Stimulated activated CD8-positive, alpha-beta memory T cell treated with anti-CD3 and anti-CD28 coated beads, Interleukin-15, amount 100 ng/mL, for 4 hours (primary cell): ENCODE results near the gene SGIP1.
A peak's percentile ranks its signal among the peaks of the same experiment; 100 is the strongest.
"Not testable (repeated sequence)": the region's sequence is repeated elsewhere in the genome, so short reads cannot be mapped to it uniquely, and the experiment has no call there.

Experiments
- DNase-seq, 2 donors: peaks; one replicate each; pipeline ENCODE4 v3.0.0-alpha.2; 2020; ENCODE audit warnings: low read depth in 2 of 2

Gene SGIP1

DNA sequence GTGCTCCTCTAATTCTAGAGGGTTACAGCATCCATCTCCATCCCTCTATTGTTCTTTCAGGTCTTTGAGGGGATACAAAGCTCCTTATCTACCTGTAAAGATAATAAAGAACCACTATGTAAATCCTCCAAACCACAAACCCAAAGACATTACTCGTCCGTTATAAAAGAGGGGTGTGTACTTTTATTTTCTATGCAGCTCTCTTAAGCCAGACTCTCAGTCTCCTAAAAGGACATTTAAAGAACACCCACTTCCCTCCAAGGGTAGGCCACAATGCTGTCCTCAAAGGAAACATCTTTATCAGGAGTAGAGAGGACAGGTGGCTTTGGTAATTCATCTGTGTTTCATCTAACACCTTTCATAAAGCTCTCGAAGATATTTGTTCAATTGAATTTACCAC lies 150.4 kb downstream of the SGIP1 start:
- no peak for DNase-seq

DNA sequence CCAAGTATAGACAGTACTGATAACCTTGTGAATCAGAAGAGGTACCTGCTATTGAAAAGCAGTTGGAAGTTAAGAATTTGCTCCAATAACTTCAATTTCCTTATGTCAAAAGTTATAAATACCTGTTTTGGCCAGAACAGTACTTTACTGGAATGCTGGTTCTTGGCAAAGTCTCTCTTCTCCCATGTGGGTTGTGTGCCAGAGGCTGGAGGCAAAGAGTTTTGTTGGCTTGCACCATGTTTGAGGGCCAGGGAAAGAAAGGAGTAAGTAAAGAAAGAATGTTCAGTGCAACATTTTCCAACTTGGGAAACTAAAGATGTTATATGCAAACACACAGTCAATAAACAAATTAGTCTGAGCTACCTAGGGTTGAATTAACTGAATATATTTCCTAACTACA lies 151.3 kb downstream of the SGIP1 start:
- no peak for DNase-seq

DNA sequence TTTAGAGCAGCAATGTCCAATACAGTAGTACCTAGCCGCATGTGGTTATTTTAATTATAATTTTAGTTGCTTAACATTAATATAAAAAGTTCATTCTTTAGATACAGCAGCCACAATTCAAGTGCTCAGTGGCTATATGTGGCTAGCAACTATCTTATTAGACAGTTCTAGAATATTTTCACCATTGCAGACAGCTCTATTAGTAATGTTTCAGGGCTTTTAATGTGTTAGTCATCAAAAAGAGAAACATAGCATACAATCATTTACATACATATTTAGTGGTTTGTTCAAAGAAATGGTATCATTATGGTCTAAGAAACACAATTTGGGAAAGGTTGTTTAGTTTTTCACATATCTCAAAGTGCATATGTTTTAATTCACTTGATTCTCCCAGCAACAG lies 151.7 kb downstream of the SGIP1 start:
- DNase-seq: no peak

DNA sequence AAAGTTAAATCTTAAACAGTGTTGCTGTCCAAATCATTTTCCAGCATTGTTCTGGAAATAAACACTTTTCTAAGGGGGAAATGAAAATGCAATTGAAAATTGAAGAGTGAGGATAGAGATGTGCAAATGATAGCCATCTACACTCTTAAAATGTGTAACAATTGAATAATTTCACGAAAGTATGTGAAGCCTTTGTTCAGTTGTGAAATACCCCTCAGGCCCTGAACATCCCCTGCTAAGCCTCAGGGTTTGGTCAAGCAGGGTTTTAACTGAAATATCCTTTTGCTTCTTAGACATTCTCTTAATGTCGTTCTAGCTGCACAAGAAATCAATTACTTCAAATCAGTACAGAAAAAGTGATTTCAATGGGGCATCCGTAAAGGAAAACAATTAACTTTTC lies 152.5 kb downstream of the SGIP1 start:
- no peak for DNase-seq

DNA sequence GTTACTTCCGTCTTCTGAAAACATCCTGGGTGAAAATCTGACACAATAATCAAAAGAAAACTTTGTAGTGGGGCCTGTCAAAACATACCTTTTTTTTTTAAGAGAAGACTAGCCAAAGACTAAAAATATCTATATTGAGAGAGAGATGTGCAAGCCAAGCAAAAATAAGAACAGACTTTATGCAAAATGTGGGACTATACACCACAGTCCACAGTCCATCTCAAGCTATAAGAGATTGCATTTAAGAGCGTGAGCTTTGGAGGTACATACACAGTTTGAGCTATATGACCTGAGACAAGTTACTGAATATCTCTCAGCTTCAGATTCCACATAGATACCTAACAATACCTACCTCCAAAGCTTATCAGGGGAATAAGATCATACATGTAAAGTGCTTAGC lies 153.4 kb downstream of the SGIP1 start:
- no peak for DNase-seq

DNA sequence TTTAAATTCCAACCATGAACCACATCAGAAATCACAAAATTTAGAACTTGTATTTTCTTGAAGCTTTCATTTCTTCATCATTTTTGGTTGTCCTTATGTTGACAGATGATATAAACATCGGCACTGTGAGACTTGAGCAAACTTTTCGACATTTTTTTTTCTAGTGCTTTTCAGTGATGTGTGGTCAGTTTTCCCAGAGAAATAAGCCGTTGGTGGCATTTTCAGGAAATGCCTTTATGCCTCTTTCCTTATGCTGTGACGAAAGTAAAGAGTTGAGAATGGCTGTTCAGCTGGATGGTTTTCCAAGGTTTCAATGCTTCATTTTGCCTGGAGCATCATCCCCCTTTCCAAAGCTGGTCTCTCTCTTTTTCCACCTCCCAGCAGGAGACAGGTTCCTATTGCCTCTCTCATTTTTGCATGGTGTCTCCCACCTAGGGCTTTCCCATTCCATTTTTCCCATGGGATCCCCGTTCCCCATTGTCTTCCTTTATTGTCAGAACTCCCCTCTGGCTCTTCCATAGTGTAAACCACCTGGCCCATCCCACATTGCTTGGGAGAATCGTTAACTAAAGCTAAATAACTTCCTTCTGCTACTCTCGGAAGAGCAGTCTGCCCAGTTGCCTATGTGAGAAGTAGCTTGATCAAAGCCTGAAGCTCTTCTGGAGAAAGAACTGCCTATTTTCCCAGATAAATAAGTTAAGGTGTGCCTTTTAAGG lies 156.9 kb downstream of the SGIP1 start:
- no peak for DNase-seq

DNA sequence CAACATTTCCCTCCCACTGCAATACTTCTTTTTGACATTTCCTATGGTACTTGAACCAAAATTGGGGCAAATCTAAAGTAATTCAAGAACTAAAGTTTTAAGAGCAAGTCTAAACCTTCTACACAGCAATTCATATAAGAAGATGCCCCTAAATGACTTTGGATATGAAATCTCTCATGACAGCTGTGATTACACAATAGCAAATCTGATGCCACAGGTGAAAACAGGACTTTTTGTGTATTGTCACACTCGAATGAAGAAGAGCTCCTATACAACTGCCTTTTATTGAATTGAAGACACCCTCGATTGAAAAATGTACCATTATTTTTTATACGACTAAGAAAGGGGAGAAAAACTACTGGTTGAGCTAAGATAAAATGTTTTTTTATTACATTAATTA lies 158.7 kb downstream of the SGIP1 start:
- no peak for DNase-seq

DNA sequence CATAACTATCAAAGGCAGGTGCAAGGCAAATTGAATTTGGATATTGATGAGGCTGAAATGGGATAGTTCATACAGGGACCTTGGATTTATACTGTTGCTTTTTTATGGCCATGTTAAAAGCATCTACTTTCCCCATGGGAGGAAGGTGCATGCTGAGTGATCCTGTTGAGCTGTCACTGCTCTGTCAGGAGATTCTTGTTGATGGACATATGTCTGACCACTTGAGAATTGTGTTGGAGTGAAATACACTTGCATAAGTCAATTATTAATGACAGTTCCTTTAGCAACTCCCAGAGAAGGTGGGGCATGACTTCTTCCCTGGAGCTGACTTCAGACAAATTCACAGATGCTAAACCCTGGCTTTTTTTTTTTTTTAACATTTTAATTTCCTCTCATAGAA lies 159.9 kb downstream of the SGIP1 start:
- DNase-seq: no peak

DNA sequence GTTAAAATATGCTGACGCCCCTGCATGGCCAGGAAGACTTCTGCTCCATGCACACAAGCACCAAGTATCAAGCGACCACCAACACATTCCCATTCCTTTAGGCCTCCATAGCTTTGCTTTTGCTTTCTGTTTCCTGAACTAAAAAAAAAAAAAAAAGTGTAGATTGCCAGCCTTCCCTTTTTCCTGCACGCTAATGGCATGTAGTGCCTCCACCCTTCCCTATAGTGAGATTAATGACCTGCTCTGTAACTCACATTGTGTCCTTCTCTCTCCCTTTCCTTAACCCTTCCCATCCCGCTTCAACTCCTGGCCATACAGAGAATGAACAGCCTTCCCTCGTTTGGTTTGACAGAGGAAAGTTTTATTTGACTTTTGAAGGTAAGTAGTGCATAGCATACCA lies 161.2 kb downstream of the SGIP1 start:
- DNase-seq: no peak

DNA sequence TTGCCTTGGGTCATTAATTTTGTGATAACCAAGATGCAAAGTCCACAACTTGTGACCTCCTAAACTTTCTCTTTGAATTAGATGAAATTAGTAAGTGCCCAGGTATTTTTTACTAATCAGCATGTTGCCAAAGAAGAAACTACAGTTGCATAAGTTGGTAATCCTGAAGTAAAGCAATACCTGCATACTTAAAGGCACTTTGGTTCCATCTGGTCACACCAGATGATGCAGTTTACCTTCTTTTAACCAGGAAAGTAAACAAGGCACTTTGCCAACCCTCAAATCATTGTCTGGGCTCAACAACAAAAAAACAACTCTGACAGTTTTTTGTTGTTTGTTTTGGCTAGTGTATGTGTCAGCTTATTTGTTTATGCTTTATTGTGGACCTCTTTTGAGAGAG lies 162.8 kb downstream of the SGIP1 start:
- DNase-seq: no peak

DNA sequence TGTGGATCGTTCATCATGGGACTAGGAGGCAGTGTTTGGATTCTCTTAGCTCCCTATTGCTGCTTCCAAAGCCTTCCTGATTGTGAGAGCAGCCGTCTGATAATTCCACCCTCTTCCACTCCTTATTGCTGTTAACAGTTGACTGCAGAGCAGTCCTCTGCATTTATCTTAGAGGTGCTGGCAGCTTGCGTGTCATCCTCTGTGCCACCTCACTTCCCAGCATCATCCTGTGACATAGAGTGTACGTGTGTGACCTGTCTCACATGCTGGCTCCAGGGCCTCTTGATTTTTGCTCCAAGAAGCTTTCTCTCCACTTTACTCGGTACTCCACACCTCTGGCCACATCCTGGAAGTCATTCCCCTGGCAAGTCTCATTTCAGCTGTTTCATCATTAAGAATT lies 165.3 kb downstream of the SGIP1 start:
- DNase-seq: no peak

DNA sequence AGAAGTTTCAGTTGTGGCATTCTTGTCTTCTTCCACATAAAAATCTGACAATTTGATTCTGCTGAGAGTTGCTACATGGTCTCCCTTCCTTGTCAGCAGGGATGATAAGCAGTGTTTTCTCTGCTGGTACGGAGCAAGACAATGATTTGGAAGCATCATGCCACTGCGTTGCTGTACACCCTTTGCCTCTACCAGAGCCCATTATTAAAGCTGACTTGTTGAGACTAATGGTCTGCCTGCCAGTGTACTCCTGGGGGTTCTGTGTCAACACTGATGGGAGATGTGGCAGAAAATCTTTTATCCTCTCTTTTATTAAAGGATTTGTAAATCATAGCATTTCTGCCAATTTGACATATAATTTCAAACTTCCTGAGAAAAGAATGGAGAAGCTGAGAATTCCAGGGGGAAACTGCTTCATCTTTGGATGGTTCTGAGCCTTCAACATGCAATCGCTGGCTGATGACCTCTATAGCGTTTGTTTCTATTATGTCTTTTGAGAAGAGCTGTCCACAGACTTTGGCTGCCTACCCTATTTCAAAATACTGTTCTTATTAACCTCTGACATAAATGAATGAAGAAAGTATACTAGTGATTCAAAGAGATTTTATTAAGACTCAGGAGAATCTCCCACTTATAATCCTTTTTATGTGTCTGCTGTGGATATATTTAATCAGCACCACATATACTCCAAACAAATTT lies 170.4 kb downstream of the SGIP1 start:
- DNase-seq: no peak

DNA sequence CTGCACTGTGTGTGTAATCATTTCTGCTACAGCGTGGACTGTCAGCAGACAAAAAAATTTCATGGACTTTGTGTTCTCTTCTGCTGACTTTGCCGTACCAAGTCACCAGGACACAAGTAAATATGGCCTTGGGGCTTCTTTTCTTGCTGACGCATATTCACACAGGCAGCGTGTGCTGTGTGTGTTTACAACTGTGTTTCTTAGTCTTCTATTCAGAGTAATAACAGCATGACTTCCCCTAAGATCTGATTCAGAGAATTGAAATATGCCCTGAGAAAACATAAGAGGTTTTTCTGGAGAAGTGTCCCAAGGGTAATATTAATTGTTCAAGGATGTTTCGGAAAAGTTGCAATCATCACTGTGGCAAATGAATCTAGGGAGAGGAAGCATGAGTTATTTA lies 171.2 kb downstream of the SGIP1 start:
- DNase-seq: no peak

DNA sequence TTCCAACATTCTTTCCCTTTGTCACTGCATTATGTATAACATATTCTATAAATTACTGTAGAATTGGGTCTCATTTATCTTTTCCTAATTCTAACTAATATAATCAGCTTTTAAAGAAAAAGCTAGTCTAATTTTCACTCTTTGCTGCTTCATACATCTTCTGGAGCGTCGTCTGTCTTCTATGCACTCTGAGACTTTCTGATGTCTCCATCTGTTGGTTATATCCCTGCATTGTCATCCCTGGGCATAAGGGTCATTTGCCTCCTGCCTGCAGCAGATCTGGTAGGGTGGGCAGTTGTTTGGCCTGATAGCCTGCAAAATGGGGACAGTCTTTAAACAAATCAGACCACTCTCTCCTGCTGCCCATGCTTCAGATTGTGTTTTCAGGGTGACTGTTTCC lies 177.5 kb downstream of the SGIP1 start:
- DNase-seq: no peak

DNA sequence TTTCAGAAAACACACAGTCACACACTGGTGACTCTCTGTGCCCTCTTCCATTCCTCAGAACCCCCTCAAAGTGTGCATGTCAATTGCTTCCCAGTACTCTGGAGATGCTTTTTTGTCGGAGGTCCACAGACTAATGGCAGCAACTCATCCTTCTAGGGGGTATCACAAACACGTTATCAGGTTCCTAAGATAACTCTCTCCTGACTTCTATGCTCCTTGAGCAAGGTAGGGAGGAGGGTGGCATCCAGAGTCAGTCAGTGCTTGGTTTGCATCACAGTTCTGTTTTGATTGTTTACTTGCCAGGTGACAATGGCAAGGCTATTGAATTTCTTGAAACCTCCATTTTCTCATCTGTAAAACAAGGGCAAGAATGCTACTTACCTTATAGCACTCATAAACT lies 178.9 kb downstream of the SGIP1 start:
- DNase-seq: no peak

DNA sequence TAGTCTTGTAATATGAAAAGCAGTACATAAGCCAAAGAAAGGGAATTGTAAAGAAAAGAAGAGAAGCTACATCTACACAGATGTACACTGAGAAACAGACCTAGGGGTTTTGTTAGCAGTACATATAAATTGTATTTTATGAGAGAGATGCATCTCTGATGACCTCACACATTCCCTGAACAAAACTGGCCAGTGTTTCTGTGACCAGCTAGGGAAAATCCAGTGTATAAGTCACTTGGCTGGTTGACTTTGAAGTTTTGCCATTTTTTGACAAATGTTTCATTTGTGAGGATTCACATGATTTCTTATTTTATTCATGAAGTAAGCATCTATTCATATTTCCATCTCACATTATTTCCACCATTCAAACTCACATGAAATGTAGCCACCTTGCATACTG lies 190.0 kb downstream of the SGIP1 start:
- DNase-seq: no peak

DNA sequence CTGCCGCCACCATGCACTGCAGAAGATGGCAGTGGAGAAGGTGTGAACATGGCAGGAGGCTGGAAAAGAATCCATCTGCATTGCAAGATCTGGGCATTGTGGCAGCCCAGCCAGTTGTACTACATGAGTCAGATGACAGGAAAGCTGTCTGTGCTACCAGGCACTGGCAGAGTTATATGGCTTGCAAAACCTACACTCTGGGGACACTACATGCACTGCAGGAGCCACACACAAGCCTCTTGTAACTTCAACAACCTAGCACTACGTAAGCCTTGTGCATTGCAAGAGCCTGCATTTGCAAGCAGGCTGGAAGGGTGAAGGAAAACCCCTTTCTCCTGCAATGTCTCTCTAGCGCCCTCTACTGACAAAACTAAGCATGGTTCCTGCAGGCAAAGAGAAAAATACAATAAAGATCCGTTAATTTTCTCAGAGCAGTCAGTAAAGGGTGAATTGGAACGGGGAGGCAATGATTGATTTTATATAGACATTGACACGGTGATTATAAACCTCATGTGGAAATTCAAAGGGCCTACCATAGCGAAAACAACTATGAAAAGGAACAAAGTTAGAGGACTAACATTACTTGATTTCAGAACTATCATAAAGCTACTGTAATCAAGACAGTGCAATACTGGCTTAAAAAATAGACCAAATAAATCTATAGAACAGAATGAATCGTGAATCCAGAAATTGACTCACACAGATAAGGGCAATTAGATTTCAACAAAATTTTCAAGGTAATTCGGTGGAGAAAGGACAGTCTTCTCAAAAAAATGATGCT lies 192.1 kb downstream of the SGIP1 start:
- peak in 1 of 2 donors; percentile 7 for DNase-seq

DNA sequence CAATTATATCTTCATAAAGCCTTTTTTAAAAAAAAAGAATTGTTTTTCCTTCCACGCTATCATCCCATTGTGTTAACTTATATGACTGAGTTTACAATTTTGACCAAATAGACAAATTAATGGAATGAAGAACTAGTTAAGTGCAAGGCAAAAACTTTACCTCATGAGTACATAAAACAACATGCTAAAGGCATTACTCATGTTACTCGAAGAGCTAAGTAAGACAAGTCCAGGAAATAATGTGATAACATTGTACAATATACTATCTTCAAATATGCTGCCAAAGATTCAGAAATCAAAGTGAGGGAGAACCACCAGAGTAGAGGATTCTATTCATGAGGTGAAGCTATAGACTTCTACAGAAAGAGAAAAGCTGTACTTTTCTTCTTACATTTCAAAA lies 194.1 kb downstream of the SGIP1 start:
- no peak for DNase-seq

DNA sequence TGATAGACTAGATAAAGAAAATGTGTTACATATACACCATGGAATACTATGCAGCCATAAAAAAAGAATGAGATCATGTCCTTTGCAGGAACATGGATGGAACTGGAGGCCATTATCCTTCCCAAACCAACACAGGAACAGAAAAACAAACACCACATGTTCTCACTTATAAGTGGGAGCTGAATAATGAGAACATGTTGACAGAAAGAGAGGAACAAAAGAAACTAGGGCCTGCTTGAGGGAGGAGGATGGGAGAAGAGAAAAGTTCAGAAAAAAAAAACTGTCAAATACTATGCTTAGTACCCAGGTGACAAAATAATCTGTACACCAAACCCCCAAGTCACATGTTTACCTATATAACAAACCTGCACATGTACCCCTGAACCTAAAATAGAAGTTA lies 194.8 kb downstream of the SGIP1 start:
- not testable (repeated sequence) for DNase-seq

DNA sequence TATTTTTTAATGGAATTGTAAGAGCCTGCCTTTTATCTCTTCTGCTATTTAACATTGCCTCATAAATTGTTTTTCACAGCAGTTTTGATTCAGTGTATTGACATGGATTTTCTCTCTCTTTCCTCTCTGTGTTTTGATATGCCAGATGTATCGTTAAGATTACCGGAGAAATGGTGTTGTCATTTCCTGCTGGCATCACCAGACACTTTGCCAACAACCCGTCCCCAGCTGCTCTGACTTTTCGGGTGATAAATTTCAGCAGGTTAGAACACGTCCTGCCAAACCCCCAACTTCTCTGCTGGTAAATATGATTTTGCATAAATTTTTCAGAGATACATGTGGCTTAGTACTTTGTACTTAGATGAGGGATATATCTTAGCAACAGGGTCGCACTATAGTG lies 195.2 kb downstream of the SGIP1 start:
- no peak for DNase-seq

DNA sequence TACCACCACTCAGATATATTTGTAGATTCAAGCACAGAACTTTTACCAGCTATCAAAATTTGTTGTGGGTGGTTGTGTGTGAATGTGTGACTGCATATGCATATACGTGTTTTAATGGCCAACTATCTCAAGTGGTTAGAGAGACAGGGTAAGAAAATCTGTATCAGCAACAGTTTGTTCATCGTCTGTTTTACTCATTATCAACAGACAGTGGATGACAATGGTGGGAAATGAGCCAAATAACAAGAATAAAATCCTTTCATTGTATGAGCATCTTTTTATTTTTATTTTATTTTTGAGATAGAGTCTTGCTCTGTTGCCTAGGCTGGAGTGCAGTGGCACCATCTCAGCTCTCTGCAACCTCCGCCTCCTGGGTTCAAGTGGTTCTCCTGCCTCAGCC lies 195.6 kb downstream of the SGIP1 start:
- no peak for DNase-seq

DNA sequence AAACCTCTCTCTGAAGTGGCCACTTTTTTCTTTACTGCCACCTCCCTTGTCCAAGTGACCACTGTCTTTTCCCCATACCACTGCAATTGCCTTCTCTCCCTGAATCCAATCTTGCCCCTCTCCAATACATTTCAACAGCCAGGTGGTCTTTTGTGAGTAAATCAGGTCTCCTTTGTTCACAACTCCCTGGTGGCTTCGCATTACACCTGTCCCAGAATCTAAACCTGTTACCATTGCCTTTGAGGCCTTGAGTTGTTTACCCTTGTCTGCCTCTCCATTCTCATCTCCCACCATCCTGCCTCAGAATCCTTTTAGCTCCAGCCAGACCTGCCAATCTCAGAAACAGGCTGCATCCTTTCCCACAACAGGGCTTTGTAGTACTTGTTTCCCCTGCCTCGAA lies 196.5 kb downstream of the SGIP1 start:
- DNase-seq: no peak
